Fibroblast of mammary gland (primary cell): ENCODE data around the gene CGB8.

Experiments
- DNase-seq: peaks from one replicate; pipeline ENCODE4 v3.0.0-alpha.2; 2010; ENCODE audit warnings: low read depth
- H3K4me3 ChIP-seq: 2 replicates; pipeline ENCODE4 v1.5.1; 2011; ENCODE audit warnings: low read depth, mild to moderate bottlenecking, low read length, moderate library complexity; ENCODE audit not compliant: control insufficient read depth
- CTCF ChIP-seq: conservative IDR thresholded peaks from 2 replicates; pipeline ENCODE4 v1.5.1; 2011; ENCODE audit warnings: low read depth, low read length, inconsistent platforms; ENCODE audit not compliant: control insufficient read depth, insufficient read depth

CGB8 gene

GRCh38 chr19:49006905-49007304 is 42.0 kb downstream of the CGB8 start:
- no peak for DNase-seq
- TF ChIP-seq CTCF, result no peak
- H3K4me3 ChIP-seq, result no peak overlapping the region

- H3K4me3 ChIP-seq, result no peak overlapping the region
- no peak for TF ChIP-seq CTCF
- DNase-seq, result no peak
These were observed 43.8 kb downstream of the CGB8 start for GRCh38 chr19:49004964-49005614.

- DNase-seq, result no peak
- H3K4me3 ChIP-seq, result no peak overlapping the region
- no peak for TF ChIP-seq CTCF
These were observed 44.8 kb downstream of the CGB8 start for GRCh38 chr19:49004133-49004532.

GRCh38 chr19:48999481-49000325 is 49.2 kb downstream of the CGB8 start:
- DNase-seq, result peak; percentile 73
- H3K4me3 ChIP-seq, result no peak overlapping the region
- peak; percentile 78 for TF ChIP-seq CTCF

GRCh38 chr19:48997972-48998371 is 50.9 kb downstream of the CGB8 start:
- peak; percentile 57 for TF ChIP-seq CTCF
- DNase-seq, result peak; percentile 67
- H3K4me3 ChIP-seq, result no peak overlapping the region
